Right cardiac atrium (tissue), 5 donors: ENCODE measurements around the gene CNTROB. TPM values are rescaled to one million over a fixed set of nuclear protein-coding genes. Genes with fewer than 3 reads are reported as not detected.

ENCODE experiments used
- ATAC-seq, 2 donors: fragments of 200-7000 bp; cut with Tn5 transposase; one replicate each; pipeline versions ENCODE4 v1.8.0 to v1.9.1; 2020; ENCODE audit warnings: moderate library complexity in 2 of 2, mild to moderate bottlenecking in 1 of 2
- DNase-seq, 3 donors: peaks; one replicate each; pipeline ENCODE4 v3.0.0-alpha.2; 2020
- H3K27ac ChIP-seq: one replicate; pipeline ENCODE4 v1.5.1; 2013; ENCODE audit warnings: mild to moderate bottlenecking, low read length, control low read depth, moderate library complexity
- H3K27me3 ChIP-seq: one replicate; pipeline ENCODE4 v1.6.1; 2013; ENCODE audit not compliant: control insufficient read depth, insufficient read depth
- H3K4me1 ChIP-seq: one replicate; pipeline ENCODE4 v1.6.1; 2013; ENCODE audit warnings: low read length; ENCODE audit not compliant: control insufficient read depth, insufficient read depth
- H3K4me3 ChIP-seq: one replicate; pipeline ENCODE4 v1.5.1; 2013; ENCODE audit warnings: low read length, control low read depth
- H3K9me3 ChIP-seq: one replicate; pipeline ENCODE4 v1.6.1; 2013; ENCODE audit warnings: low read length; ENCODE audit not compliant: control insufficient read depth
- WGBS: extraction: QIAGEN DNeasy Blood & Tissue Kit; methylation state at CpG from one replicate; pipeline ENCODE4 v1.1.7; 2013; 5-methylcytosine and 5-hydroxymethylcytosine counted together
- intact Hi-C, 4 donors: fragments of 100-400 bp; cut with DNase I; formaldehyde crosslinking; loops; one replicate each; pipeline versions ENCODE4 v1.11.0 to v1.14.0; 2022 to 2023
- long read RNA-seq, 4 donors: library from polyadenylated mRNA; unstranded; transcript quantifications; one replicate each; pipeline ENCODE4 v2.0.0, GENCODE V29; 2020 to 2021
- polyA plus RNA-seq: library from polyadenylated mRNA; stranded (reverse); fragments of 200-250 nt; gene quantifications from one replicate; pipeline ENCODE4 v1.2.3, GENCODE V29; 2013
- total RNA-seq, 4 donors: library from RNA; stranded (reverse); fragmentation: NEBNext Ultra II Directional; extraction: Animal tissue kit (Norgen Biotek cat#: 25700); gene quantifications; one replicate each; pipeline ENCODE4 v1.2.1, GENCODE V29; 2021
- donor health status: healthy with polysubstance abuse.
- donor health status: DM: no; HTN: yes; CAD: no.
- donor health status: DM: no; HTN: no; CAD: no.
- donor health status: DM: no; HTN: yes; CAD: no; lungs with severe emphysema.
- donor health status: DM: yes; HTN: yes; CAD: no.

CNTROB gene, protein sequence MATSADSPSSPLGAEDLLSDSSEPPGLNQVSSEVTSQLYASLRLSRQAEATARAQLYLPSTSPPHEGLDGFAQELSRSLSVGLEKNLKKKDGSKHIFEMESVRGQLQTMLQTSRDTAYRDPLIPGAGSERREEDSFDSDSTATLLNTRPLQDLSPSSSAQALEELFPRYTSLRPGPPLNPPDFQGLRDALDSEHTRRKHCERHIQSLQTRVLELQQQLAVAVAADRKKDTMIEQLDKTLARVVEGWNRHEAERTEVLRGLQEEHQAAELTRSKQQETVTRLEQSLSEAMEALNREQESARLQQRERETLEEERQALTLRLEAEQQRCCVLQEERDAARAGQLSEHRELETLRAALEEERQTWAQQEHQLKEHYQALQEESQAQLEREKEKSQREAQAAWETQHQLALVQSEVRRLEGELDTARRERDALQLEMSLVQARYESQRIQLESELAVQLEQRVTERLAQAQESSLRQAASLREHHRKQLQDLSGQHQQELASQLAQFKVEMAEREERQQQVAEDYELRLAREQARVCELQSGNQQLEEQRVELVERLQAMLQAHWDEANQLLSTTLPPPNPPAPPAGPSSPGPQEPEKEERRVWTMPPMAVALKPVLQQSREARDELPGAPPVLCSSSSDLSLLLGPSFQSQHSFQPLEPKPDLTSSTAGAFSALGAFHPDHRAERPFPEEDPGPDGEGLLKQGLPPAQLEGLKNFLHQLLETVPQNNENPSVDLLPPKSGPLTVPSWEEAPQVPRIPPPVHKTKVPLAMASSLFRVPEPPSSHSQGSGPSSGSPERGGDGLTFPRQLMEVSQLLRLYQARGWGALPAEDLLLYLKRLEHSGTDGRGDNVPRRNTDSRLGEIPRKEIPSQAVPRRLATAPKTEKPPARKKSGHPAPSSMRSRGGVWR
- 10 to 100 TPM in 3 of 4 donors, 1 to 10 TPM in 1; 9.6 to 14.6 (median 10.4) TPM for total RNA-seq
- polyA plus RNA-seq: 9.6 TPM
- long read RNA-seq, donor 1, partial matches to known transcripts: 9 of 22 reads
- long read RNA-seq, donor 1, other reads (novel, unspliced or antisense): 10 of 22 reads
- long read RNA-seq, donor 2, partial matches to known transcripts: 1 of 9 reads
- long read RNA-seq, donor 2, other reads (novel, unspliced or antisense): 7 of 9 reads
- long read RNA-seq, donor 3, partial matches to known transcripts: 2 of 15 reads
- long read RNA-seq, donor 3, other reads (novel, unspliced or antisense): 7 of 15 reads
- long read RNA-seq, donor 4, partial matches to known transcripts: 2 of 12 reads
- long read RNA-seq, donor 4, other reads (novel, unspliced or antisense): 6 of 12 reads

DNA sequence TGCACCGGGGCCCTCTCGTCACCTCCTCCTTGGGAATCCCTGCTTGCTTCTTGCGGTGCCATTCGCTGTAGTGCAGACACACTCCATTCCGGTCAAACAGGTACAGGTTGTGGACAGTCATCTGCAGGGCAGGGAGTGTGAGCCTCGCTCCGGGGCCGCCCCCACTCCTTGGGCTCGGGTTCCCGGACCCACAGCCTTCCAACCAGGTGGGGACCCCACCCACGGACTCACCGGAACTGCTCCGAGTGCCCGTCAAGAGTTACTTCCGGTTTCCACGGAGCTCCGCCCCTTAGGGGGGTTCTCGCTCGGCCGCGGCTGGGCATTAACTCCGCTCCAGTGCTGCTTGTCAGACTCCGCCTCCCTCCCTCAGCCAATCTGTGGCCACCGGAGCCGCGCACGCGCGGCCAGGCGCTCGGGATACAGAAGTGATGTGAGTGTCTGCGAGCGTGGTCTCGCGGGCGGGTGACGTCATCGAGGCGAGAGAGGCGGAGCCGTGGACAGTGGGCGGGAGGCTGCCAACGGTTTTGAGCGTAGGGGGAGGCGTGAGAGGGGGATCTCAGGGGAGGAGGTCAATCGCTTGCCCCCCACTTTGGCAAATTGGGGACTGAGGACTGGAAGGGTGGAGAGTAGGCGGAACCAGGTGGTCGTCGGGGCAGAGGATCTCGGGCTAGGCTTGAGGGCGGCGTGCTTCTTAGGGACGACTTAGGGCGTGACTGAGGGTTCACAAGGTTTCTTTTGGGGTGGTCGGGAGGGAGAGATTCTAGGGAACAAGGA is at the start of gene CNTROB, which contains the start of gene TRAPPC1:
TSS of gene CNTROB (plus strand) at position 498 of the 774 bp plus-strand sequence. CDS start 874 bp downstream, outside the sequence.
TSS of gene TRAPPC1 (minus strand) at position 238 of the 774 bp plus-strand sequence. CDS start at position 121, 117 bp downstream.
- peak within 1 kb of the TSS; percentile 72 for H3K4me3 ChIP-seq
- under 1% methylated on average over 55 of the region's 55 CpGs for WGBS
- no peaks in the 10 kb centered on the region for H3K9me3 ChIP-seq
- peaks cover 2% of the 10 kb centered on the region for H3K4me1 ChIP-seq
- no peaks in the 10 kb centered on the region for H3K27me3 ChIP-seq
- intact Hi-C loops: no loop called here
- peak; percentile 99 to 100 (median 100) for DNase-seq
- ATAC-seq: peak; percentile 99
- H3K27ac ChIP-seq: peak within 1 kb of the TSS; percentile 33

DNA sequence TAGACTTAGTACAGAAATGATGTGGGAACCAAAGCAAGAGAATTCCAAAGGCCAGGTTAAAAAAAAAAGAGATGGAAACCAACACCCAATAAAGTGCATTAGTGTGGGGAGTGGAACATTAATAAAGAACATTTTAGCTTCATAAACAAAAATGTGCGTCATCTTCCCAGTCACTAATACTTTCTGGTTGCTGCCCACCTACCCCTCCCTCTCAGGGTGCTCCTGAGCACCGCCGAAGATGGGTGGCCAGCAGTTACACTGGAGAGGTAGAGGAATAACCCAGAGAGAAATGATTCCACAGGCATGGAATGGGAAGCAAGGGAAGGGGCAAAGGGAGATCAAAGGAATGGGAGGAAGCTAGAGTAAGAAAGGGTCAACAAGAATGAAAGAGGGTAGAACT is 49.4 kb upstream of the CNTROB start:
- WGBS: 86% methylated on average over 3 of the region's 3 CpGs
- Histone ChIP-seq H3K27me3 (no peaks in the 10 kb centered on the region), H3K9me3 (no peaks in the 10 kb centered on the region), H3K4me3 (no peak overlapping the region), H3K27ac (no peak overlapping the region), H3K4me1 (peaks cover 4% of the 10 kb centered on the region)
- no peak for ATAC-seq
- DNase-seq: no peak
- intact Hi-C loops: no loop called here

DNA sequence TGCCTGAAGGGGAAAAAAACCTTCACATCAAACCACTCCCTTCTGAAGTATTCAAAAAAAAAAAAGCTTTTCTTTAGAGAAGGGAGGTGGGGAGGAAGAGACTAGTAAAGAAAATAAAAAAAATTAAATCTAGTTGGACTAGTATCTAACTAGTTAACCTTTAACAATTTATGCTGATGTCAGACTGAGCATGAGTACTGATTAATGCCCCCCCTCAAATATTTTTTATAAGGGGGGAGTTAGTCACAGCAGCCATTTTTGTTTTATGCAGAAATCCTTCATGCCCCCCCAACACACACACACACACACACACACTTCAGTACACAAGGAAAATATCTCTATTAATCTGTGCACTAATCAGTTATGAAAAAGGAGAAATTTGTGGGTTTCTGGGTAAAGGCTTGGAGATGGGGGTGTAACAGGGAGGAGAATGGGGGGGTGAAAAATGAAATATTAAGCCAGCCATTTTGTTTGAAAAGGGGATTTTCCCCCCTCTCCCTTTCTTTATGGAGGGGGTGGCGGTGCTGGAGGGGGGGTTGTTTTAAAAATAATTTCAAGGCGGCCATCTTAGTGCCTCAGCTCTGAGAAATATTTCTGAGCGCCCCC is 48.1 kb upstream of the CNTROB start:
- H3K9me3 ChIP-seq: no peaks in the 10 kb centered on the region
- DNase-seq (no peak), ATAC-seq (no peak)
- H3K27ac ChIP-seq: no peak overlapping the region
- intact Hi-C loops: no loop called here
- 24% methylated on average over 3 of the region's 3 CpGs for WGBS
- H3K4me1 ChIP-seq: peaks cover 12% of the 10 kb centered on the region
- peak overlapping the region; percentile 20 for H3K4me3 ChIP-seq
- H3K27me3 ChIP-seq: no peaks in the 10 kb centered on the region

DNA sequence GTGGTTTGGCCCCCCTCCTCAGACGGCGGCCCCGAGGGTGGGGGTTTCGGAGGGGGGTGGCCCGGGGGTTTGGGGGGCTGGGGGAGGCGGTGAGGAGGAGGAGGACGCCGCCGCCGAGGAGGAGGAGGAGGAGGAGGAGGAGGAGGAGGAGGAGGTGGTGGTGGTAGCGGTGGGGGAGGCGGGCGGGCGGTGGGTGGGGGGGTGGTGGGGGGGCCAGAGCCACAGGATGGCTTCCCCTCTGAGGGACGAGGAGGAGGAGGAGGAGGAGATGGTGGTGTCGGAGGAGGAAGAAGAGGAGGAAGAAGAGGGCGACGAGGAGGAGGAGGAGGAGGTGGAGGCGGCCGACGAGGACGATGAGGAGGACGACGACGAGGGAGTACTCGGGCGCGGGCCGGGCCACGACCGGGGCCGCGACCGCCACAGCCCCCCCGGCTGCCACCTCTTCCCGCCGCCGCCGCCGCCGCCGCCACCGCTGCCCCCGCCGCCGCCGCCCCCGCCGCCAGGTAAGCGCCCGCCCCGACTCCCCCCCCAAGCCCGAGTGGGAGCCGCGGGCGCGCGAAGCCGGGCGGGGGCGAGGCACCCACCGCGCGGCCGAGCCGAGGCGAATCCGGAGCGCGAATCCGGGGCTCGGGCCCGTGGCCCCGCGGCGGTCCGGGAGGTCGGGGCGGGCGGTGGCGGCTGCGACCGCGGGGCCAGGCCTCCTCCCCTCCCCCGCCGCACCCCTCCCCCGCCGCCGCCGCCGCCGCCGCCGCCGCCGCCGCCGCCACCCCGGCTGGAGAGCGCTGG is 47.2 kb upstream of the CNTROB start:
- Histone ChIP-seq H3K27me3 (no peaks in the 10 kb centered on the region), H3K4me1 (peaks cover 15% of the 10 kb centered on the region), H3K4me3 (peak overlapping the region; percentile 76), H3K27ac (peak overlapping the region; percentile 57), H3K9me3 (no peaks in the 10 kb centered on the region)
- no peak for ATAC-seq
- 5% methylated on average over 77 of the region's 100 CpGs for WGBS
- DNase-seq: peak; percentile 38 to 62 (median 59)
- intact Hi-C loops: no loop called here

DNA sequence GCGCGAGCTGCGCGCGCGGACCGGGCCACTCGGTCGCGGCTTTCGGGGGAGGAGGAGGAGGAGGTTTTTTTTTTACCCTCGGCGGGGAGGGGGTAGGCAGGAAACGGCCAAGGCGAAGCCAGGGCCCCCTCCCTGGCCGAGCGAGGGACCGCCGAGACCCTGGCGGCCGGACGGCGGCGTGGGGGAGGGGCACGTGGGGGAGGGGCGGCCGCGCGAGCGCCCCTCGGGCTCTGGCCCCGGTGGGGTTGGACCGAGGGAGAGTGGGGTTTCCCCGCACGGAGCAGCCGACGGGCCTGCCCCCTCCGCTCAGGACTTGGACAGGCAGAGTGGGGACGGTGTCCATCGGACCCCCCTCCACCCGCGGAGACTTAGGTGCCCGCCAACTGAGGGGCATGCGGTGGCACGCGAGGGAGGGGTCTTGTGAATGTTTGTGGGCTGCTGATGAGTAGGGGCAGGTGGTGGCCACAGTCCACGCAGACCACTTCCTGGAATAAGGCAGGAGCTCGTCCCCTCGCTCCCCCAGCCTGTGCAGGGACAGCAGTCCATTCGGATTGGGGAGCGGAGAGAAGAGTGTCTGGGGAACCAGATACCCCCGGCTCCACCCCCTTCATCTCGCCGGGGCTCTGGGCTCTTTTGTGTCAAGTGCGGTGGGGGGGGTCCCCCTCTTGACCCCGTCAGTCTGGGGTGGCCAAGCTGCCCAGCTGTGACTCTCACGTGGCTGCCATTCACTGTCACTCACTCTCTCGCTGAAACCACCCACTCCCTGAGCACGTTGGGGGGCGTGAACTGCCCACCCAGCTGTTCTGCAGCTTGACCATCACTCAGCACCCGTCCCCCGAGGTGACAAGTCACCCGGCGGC is 46.4 kb upstream of the CNTROB start:
- H3K9me3 ChIP-seq: no peaks in the 10 kb centered on the region
- peak; percentile 47 to 78 (median 77) for DNase-seq
- peak in 1 of 2 donors; percentile 0 for ATAC-seq
- WGBS: under 1% methylated on average over 64 of the region's 64 CpGs
- H3K27me3 ChIP-seq: no peaks in the 10 kb centered on the region
- H3K4me3 ChIP-seq: peak overlapping the region; percentile 76
- H3K27ac ChIP-seq: peak overlapping the region; percentile 36
- peaks cover 16% of the 10 kb centered on the region for H3K4me1 ChIP-seq
- intact Hi-C loops: no loop called here

DNA sequence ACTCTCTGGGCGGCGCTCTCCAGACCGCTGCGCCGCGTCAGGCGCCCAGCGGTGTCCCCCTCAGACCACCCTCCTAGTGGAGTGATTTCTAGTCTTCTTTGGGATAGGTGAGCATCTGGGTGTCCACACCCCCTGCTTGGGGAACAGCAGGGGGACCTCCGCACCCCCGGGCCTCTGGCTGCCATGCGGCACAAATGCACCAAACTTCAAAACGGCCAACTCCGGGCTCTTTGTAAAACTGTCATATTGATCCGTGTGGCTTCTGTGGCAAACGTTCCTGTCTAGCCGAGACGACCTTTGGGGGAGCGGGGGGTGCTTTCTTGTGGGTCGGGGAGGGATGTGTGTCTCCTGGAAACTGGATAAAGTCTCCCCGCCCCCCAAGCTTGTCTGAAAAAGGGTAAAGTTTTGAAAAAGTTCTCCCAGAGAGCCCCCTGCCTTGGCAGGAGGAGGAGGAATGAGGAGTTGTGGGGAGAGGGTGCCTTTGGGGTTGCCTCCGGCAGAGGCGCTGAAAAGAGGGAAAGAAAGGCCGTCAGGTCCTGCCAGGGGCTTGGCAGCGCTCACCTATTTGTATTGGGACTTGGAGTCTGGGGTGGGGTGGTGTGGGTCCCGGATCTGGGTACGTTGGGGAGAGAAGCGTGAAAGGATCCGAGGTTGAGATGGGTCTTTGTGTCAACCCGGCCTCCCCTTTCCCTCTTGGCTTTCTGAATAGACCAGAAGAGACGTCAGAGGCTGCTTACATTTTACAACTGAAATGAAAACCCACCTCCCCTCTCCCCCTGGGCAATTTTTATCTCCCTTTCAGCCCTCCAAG is 45.6 kb upstream of the CNTROB start:
- intact Hi-C loops: no loop called here

DNA sequence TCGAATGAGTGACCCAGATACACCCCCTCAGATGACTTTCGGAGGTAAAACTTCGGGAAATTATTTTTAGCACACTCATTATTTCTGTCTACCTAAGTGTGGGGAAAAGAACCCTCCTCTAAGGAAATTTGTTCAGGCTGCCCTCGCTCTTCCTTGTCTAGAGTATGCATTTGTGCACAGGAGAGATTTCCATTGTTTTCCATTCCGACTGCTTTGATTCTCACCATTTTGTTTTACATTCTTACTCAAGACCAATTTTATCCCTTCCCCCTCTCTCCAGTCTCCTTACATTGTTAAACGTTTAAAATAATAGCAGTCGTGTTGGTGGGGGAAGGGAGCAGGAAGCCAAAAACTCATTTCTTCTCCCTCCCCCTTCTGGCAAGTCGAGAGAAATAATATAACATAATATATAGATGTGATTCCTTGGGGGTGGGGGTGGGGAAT is 44.9 kb upstream of the CNTROB start:
- WGBS: 5% methylated on average over 8 of the region's 8 CpGs
- no peak for ATAC-seq
- Histone ChIP-seq H3K27ac (peak overlapping the region; percentile 36), H3K4me3 (peak overlapping the region; percentile 76), H3K4me1 (peaks cover 16% of the 10 kb centered on the region), H3K9me3 (no peaks in the 10 kb centered on the region), H3K27me3 (no peaks in the 10 kb centered on the region)
- intact Hi-C loops: no loop called here
- DNase-seq: no peak

More for the DNA sequence above, 45.6 kb upstream of the CNTROB start:
- H3K4me3 ChIP-seq: peak overlapping the region; percentile 76
- ATAC-seq: no peak
- peak in 2 of 3 donors; percentile 26 to 71 for DNase-seq
- no peaks in the 10 kb centered on the region for H3K27me3 ChIP-seq
- peak overlapping the region; percentile 36 for H3K27ac ChIP-seq
- 5% methylated on average over 30 of the region's 30 CpGs for WGBS
- H3K4me1 ChIP-seq: peaks cover 16% of the 10 kb centered on the region
- no peaks in the 10 kb centered on the region for H3K9me3 ChIP-seq
